ENCODE data around the gene SMARCAL1. TPM values are rescaled to one million over a fixed set of nuclear protein-coding genes. Genes with fewer than 3 reads are reported as not detected.

The SMARCAL1 gene
- total RNA-seq, 1 experiment from 2014 or later: 26.4 TPM

DNA sequence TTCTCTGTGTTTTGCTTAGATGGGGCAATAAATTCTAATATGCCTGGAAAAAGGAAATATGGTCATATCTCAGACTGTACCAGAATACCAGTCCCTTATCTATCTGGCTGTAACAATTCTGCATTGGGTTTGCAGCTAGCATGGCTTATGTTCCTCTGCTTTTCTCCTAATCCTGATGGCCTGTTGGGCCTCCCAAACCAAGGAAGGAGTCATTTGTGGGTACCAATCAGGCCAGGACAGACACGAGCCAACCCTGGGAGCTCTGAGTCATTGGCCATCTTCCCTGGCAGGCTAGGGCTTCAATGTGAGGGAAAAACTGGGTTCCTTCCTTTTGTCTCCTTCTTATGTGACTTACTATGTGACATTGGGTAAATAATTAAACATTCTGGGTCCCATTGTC lies 12.0 kb downstream of the SMARCAL1 start:
- BruUV-seq (replicated peaks): no TSS peak

GRCh38 chr2:216425008-216425787 lies 12.9 kb downstream of the SMARCAL1 start:
- POLR2A ChIA-PET: no interaction called here
- no TSS peak for BruUV-seq (replicated peaks)
- ATAC-seq (no peak), DNase-seq (ENCODE audit: low read depth, low spot score) (no peak)
- CTCF ChIA-PET: no interaction called here
- Histone ChIP-seq H3K4me1 (ENCODE audit: control insufficient read depth, insufficient read depth, low read length) (no peaks in the 10 kb centered on the region), H3K4me3 (ENCODE audit: low read depth in 2 of 2, low read length in 2 of 2) (no peak overlapping the region), H3K36me3 (ENCODE audit: control insufficient read depth, insufficient read depth, low read length) (peaks cover 4% of the 10 kb centered on the region), H3K27ac (ENCODE audit: low read length) (no peak overlapping the region), H3K27me3 (ENCODE audit: control insufficient read depth, insufficient read depth, low read length) (no peaks in the 10 kb centered on the region), H3K9me3 (ENCODE audit: control insufficient read depth, insufficient read depth, low read depth, low read length) (peaks cover 8% of the 10 kb centered on the region; the same call in 1 of the 2 replicates)
- intact Hi-C loops (cut with micrococcal nuclease; ENCODE audit: unreplicated experiment): no loop called here
- in situ Hi-C loops (cut with HindIII; ENCODE audit: low pct_unique_long_range_greater_than_20kb, low sequenced_read_pairs): no loop called here
- TF ChIP-seq, protein P1, sequence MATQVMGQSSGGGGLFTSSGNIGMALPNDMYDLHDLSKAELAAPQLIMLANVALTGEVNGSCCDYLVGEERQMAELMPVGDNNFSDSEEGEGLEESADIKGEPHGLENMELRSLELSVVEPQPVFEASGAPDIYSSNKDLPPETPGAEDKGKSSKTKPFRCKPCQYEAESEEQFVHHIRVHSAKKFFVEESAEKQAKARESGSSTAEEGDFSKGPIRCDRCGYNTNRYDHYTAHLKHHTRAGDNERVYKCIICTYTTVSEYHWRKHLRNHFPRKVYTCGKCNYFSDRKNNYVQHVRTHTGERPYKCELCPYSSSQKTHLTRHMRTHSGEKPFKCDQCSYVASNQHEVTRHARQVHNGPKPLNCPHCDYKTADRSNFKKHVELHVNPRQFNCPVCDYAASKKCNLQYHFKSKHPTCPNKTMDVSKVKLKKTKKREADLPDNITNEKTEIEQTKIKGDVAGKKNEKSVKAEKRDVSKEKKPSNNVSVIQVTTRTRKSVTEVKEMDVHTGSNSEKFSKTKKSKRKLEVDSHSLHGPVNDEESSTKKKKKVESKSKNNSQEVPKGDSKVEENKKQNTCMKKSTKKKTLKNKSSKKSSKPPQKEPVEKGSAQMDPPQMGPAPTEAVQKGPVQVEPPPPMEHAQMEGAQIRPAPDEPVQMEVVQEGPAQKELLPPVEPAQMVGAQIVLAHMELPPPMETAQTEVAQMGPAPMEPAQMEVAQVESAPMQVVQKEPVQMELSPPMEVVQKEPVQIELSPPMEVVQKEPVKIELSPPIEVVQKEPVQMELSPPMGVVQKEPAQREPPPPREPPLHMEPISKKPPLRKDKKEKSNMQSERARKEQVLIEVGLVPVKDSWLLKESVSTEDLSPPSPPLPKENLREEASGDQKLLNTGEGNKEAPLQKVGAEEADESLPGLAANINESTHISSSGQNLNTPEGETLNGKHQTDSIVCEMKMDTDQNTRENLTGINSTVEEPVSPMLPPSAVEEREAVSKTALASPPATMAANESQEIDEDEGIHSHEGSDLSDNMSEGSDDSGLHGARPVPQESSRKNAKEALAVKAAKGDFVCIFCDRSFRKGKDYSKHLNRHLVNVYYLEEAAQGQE (IDR thresholded peaks at IDR 0.05; ENCODE audit: insufficient read depth in 1 of 2, low read depth in 2 of 2, low read length in 1 of 2): no peak

More for the DNA sequence above, 12.0 kb downstream of the SMARCAL1 start:
- no peak overlapping the region for H3K4me3 ChIP-seq (ENCODE audit: low read depth in 2 of 2, low read length in 2 of 2)
- H3K27ac ChIP-seq (ENCODE audit: low read length): no peak overlapping the region
- peaks cover 4% of the 10 kb centered on the region for H3K36me3 ChIP-seq (ENCODE audit: control insufficient read depth, insufficient read depth, low read length)
- DNase-seq (ENCODE audit: low read depth, low spot score) (no peak), ATAC-seq (no peak)
- intact Hi-C loops (cut with micrococcal nuclease; ENCODE audit: unreplicated experiment): no loop called here
- peaks cover 8% of the 10 kb centered on the region; the same call in 1 of the 2 replicates for H3K9me3 ChIP-seq (ENCODE audit: control insufficient read depth, insufficient read depth, low read depth, low read length)
- H3K4me1 ChIP-seq (ENCODE audit: control insufficient read depth, insufficient read depth, low read length): no peaks in the 10 kb centered on the region
- POLR2A ChIA-PET: no interaction called here
- CTCF ChIA-PET: no interaction called here
- in situ Hi-C loops (cut with HindIII; ENCODE audit: low pct_unique_long_range_greater_than_20kb, low sequenced_read_pairs): no loop called here
- TF ChIP-seq CTCF (IDR thresholded peaks at IDR 0.05) (no peak), TCF7L2 (IDR thresholded peaks at IDR 0.05; ENCODE audit: low read depth, low read length) (no peak), POLR2AphosphoS5 (IDR thresholded peaks at IDR 0.05; ENCODE audit: low read depth, low read length) (no peak), SIN3A (IDR thresholded peaks at IDR 0.05; ENCODE audit: borderline replicate concordance, insufficient read depth, low read depth, low read length) (no peak)
- TF ChIP-seq, protein P1 (IDR thresholded peaks at IDR 0.05; ENCODE audit: insufficient read depth in 1 of 2, low read depth in 2 of 2, low read length in 1 of 2): no peak
- no peaks in the 10 kb centered on the region for H3K27me3 ChIP-seq (ENCODE audit: control insufficient read depth, insufficient read depth, low read length)
